GM12878 (cell line): ENCODE results near the gene CDC34. TPM values are rescaled to one million over a fixed set of nuclear protein-coding genes. Genes with fewer than 3 reads are reported as not detected.

ENCODE experiments used
- ATAC-seq: fragments of 200-7000 bp; cut with Tn5 transposase; 3 replicates; pipeline ENCODE4 v1.9.1; 2020; ENCODE audit warnings: mild to moderate bottlenecking, moderate library complexity
- BruUV-seq: library from RNA; stranded (reverse); fragments of 400-500 nt; replicated peaks from 2 replicates; lab custom pipeline; 2021; lab: Mats Ljungman, UMichigan
- CTCF ChIA-PET: fragments of 300-600 bp; sonication (Branson Sonifier 250); formaldehyde crosslinking; extraction: SDS; loops from one replicate; lab custom pipeline; 2021; ENCODE audit warnings: inconsistent platforms; lab: Yijun Ruan, JAX
- POLR2A ChIA-PET: fragments of 350-600 bp; formaldehyde crosslinking; extraction: SDS; loops from one replicate; lab custom pipeline; 2021; ENCODE audit warnings: inconsistent platforms; lab: Charles Lee
- RAD21 ChIA-PET: fragments of 300-600 bp; sonication (Branson Sonifier 250); formaldehyde crosslinking; loops from one replicate; lab custom pipeline; 2023; ENCODE audit warnings: antibody characterized with exemption; ENCODE audit not compliant: unreplicated experiment; lab: Charles Lee
- SMC1A ChIA-PET: fragments of 300-600 bp; sonication (Branson Sonifier 250); formaldehyde crosslinking; loops from one replicate; lab custom pipeline; 2023; ENCODE audit not compliant: unreplicated experiment, uncharacterized antibody; lab: Charles Lee
- DNase-seq: peaks from one replicate; pipeline ENCODE4 v3.0.0-alpha.2; 2011; ENCODE audit warnings: low read depth, low spot score
- FAIRE-seq: peaks from 3 replicates; lab custom pipeline; 2011; peaks lifted over from hg19 to GRCh38; lab: Jason Lieb, UNC
- H2AFZ ChIP-seq: 2 replicates; pipeline ENCODE4 v1.6.0; 2011; ENCODE audit warnings: low read depth, low read length, control low read depth; ENCODE audit not compliant: control insufficient read depth
- H3K27ac ChIP-seq: 2 replicates; pipeline ENCODE4 v1.5.1; 2011; ENCODE audit warnings: control low read depth; ENCODE audit not compliant: control insufficient read depth, insufficient read depth
- H3K27me3 ChIP-seq, 2 experiments: replicated peaks in 1 of 2; 2 replicates each; pipeline versions ENCODE4 v1.6.0 to v1.6.1; 2011; ENCODE audit warnings: low read length in 1 of 2; ENCODE audit not compliant: control insufficient read depth in 2 of 2, insufficient read depth in 2 of 2
- H3K36me3 ChIP-seq, 2 experiments: 2 replicates each; pipeline ENCODE4 v1.5.1; 2011; ENCODE audit warnings: low read length in 1 of 2; ENCODE audit not compliant: control insufficient read depth in 2 of 2, insufficient read depth in 2 of 2
- H3K4me1 ChIP-seq: 2 replicates; pipeline ENCODE4 v1.6.1; 2011; ENCODE audit warnings: mild to moderate bottlenecking, low read length, moderate library complexity, mixed read lengths; ENCODE audit not compliant: control insufficient read depth, insufficient read depth
- H3K4me2 ChIP-seq: 2 replicates; pipeline ENCODE4 v1.6.0; 2011; ENCODE audit warnings: control low read depth; ENCODE audit not compliant: control insufficient read depth, insufficient read depth
- H3K4me3 ChIP-seq: fragments of 200-600 bp; sonication (generic); 2 replicates; pipeline ENCODE4 v1.5.1; 2016
- H3K79me2 ChIP-seq: 2 replicates; pipeline ENCODE4 v1.6.0; 2011; ENCODE audit warnings: low read length; ENCODE audit not compliant: control insufficient read depth, insufficient read depth
- H3K9ac ChIP-seq: 2 replicates; pipeline ENCODE4 v1.8.0; 2011; ENCODE audit warnings: low read length, control low read depth, mixed read lengths; ENCODE audit not compliant: control insufficient read depth, insufficient read depth
- H3K9me3 ChIP-seq: replicated peaks from 3 replicates; pipeline ENCODE4 v1.5.1; 2011; ENCODE audit warnings: mild to moderate bottlenecking, low read length; ENCODE audit not compliant: control insufficient read depth, insufficient read depth
- H4K20me1 ChIP-seq: 2 replicates; pipeline ENCODE4 v1.6.0; 2011; ENCODE audit not compliant: control insufficient read depth, insufficient read depth
- ESRRA ChIP-seq: IDR thresholded peaks from 2 replicates; pipeline ENCODE4 v1.6.1; 2012; ENCODE audit warnings: mild to moderate bottlenecking, low read length, improper control_type of control experiment
- POLR2AphosphoS2 ChIP-seq: IDR thresholded peaks from 2 replicates; pipeline ENCODE4 v1.6.1; 2011; ENCODE audit warnings: low read depth, mild to moderate bottlenecking, low read length, improper control_type of control experiment, moderate library complexity
- ZNF622 ChIP-seq: fragments of 450-650 bp; IDR thresholded peaks from 2 replicates; pipeline ENCODE4 v1.6.1; 2017; ENCODE audit warnings: mild to moderate bottlenecking, inconsistent platforms
- WGBS: methylation state at CpG from one replicate; pipeline ENCODE4 v1.1.6; 2016; ENCODE audit warnings: low lambda C conversion rate; ENCODE audit not compliant: insufficient replicate concordance, insufficient coverage; ENCODE audit errors: missing lambda C conversion rate; 5-methylcytosine and 5-hydroxymethylcytosine counted together
- in situ Hi-C: fragments of 300-500 bp; cut with MboI; formaldehyde crosslinking; loops from 9 replicates; pipeline ENCODE4 v1.14.3; 2018; ENCODE audit warnings: mixed read lengths
- intact Hi-C: fragments of 100-400 bp; cut with micrococcal nuclease; formaldehyde crosslinking; loops from one replicate; pipeline ENCODE4 v1.14.2; 2022; ENCODE audit not compliant: unreplicated experiment
- polyA plus RNA-seq, 11 experiments: library from polyadenylated mRNA; depleted of rRNA in 4 of 11; unstranded in 6 of 11; stranded (reverse) in 5 of 11; fragments of >200 nt; fragmentation: Nextera tagmentation in 4 of 11; fragmentation: Illumina TruSeq in 1 of 11; extraction: Ambion mirVana in 4 of 11; extraction: Trizol in 1 of 11; gene quantifications; 1 replicate in 1 of 11; 2 replicates in 10 of 11; pipeline versions ENCODE4 v1.2.1 to v1.2.3, GENCODE V29; 2011 to 2016; ENCODE audit warnings: inconsistent platforms in 2 of 11, missing spikeins in 2 of 11, low read depth in 1 of 11
- total RNA-seq, 4 experiments: library from RNA; depleted of rRNA in 3 of 4; stranded (reverse); fragments of >200 nt in 3 of 4; fragmentation: Illumina TruSeq in 1 of 4; extraction: Trizol in 1 of 4; gene quantifications; 2 replicates each; pipeline versions ENCODE4 v1.2.1 to v1.2.3, GENCODE V29; 2013 to 2021
- TF ChIP-seq, protein P1 (sequence below): fragments of 450-650 bp; IDR thresholded peaks from 2 replicates; pipeline ENCODE4 v1.6.1; 2016; ENCODE audit warnings: mild to moderate bottlenecking

Gene CDC34
- total and polyA plus RNA-seq, 10 of the 15 experiments (the other 5 are each of a cell fraction or from before 2014, with no cell fraction given) = 0.31 to 48.9 (median 28.5) TPM

GRCh38 chr19:482186-483041 is 49.1 kb upstream of the CDC34 start:
- 51% methylated on average over 20 of the region's 20 CpGs for WGBS
- Histone ChIP-seq H3K36me3 (no peaks in the 10 kb centered on the region), H3K4me1 (no peaks in the 10 kb centered on the region), H4K20me1 (no peaks in the 10 kb centered on the region), H2AFZ (no peak overlapping the region), H3K27ac (no peak overlapping the region), H3K9me3 (no peaks in the 10 kb centered on the region; the same call in 2 of the 3 replicates), H3K4me2 (no peak overlapping the region), H3K4me3 (no peak overlapping the region), H3K27me3 (no peaks in the 10 kb centered on the region), H3K79me2 (no peaks in the 10 kb centered on the region), H3K9ac (no peak overlapping the region)
- no peak for DNase-seq
- no peak for ATAC-seq
- intact Hi-C loops = no loop called here
- CTCF ChIA-PET = interaction anchor here (0.6 kb wide), 1 partner anchor 188 kb away, joined by 3 read pairs; no protein-coding TSS in a partner anchor
- no peak for TF ChIP-seq ESRRA
- no peak for TF ChIP-seq ZNF622
- no peak for FAIRE-seq
- no TSS peak for BruUV-seq
- SMC1A ChIA-PET = no interaction called here
- POLR2A ChIA-PET = no interaction called here
- RAD21 ChIA-PET = no interaction called here
- in situ Hi-C loops = no loop called here

DNA sequence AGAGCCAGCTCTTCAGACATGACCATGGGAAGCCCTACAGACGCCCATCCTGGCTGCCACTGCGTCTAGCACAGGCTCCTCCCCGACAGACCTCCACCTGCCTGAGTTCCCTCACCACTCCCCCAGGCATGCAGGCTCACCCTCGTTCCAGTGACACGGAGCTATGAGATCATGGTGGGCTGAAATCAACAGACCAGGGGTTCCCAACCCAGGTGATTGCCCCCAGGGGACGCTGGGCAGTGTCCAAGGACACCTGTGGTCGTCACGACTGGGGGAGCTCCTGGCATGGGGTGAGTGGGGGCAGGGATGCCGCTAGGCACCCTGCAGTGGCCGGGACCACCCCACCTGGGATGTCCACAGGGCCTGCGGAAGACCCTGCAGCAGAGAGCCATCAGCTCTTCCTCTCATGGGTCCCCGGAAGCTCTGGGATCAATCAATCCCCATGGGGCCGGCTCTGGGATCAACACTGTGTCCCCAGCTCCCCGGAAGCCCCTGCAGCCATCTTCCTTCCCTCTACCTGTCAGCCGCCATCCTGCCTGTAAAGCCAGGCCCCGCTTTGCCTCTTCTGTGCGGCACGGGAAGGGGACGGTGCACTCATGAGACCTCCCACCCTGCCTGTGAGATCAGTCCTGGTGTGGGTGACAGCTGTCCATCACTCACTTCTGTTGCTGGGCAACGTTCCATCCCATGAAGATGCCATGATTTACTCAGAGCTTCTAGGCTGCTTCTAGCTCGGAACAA is 48.1 kb upstream of the CDC34 start:
- no peaks in the 10 kb centered on the region for H3K4me1 ChIP-seq
- no peak overlapping the region for H3K9ac ChIP-seq
- BruUV-seq = no TSS peak
- ATAC-seq (no peak), DNase-seq (no peak), FAIRE-seq (no peak)
- H3K27me3 ChIP-seq = no peaks in the 10 kb centered on the region
- no peaks in the 10 kb centered on the region for H3K36me3 ChIP-seq
- no peak for TF ChIP-seq POLR2AphosphoS2
- TF ChIP-seq, protein P1, sequence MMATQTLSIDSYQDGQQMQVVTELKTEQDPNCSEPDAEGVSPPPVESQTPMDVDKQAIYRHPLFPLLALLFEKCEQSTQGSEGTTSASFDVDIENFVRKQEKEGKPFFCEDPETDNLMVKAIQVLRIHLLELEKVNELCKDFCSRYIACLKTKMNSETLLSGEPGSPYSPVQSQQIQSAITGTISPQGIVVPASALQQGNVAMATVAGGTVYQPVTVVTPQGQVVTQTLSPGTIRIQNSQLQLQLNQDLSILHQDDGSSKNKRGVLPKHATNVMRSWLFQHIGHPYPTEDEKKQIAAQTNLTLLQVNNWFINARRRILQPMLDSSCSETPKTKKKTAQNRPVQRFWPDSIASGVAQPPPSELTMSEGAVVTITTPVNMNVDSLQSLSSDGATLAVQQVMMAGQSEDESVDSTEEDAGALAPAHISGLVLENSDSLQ = peak; percentile 47; the same call in 1 of the 2 replicates
- in situ Hi-C loops (no loop called here), intact Hi-C loops (no loop called here)
- H3K79me2 ChIP-seq = no peaks in the 10 kb centered on the region
- ChIA-PET SMC1A (no interaction called here), RAD21 (no interaction called here), POLR2A (interaction anchor here (0.6 kb wide), 2 partner anchors 48 to 190 kb away, joined by 3 to 7 read pairs; no protein-coding TSS in a partner anchor), CTCF (interaction anchor here (0.9 kb wide), 1 partner anchor 27 kb away, joined by 5 read pairs; no protein-coding TSS in a partner anchor)
- H2AFZ ChIP-seq = no peak overlapping the region
- no peaks in the 10 kb centered on the region; the same call in 2 of the 3 replicates for H3K9me3 ChIP-seq
- no peaks in the 10 kb centered on the region for H4K20me1 ChIP-seq
- H3K4me3 ChIP-seq = no peak overlapping the region
- WGBS = 51% methylated on average over 21 of the region's 21 CpGs
- H3K4me2 ChIP-seq = no peak overlapping the region
- H3K27ac ChIP-seq = no peak overlapping the region
